ENCODE data around the gene PTPRD. TPM values are rescaled to one million over a fixed set of nuclear protein-coding genes. Genes with fewer than 3 reads are reported as not detected.
A peak's percentile ranks its signal among the peaks of the same experiment; 100 is the strongest.

Gene PTPRD
- total RNA-seq, 1 experiment from 2014 or later: 32.5 TPM

- H3K14ac ChIP-seq (ENCODE audit: insufficient read depth, low read length): no peak overlapping the region
- H3K27me3 ChIP-seq (ENCODE audit: insufficient read depth, low read length): no peaks in the 10 kb centered on the region
- TF ChIP-seq CTCF (conservative IDR thresholded peaks at IDR 0.05): no peak
- Mint-ChIP-seq H3K4me1 (peaks cover 55 to 60% of the 10 kb centered on the region in 2 experiments), H3K36me3 (ENCODE audit: insufficient read depth in 1 of 3, low read depth in 3 of 3) (no peaks in the 10 kb centered on the region), H3K9me3 (no peaks in the 10 kb centered on the region), H3K27me3 (ENCODE audit: low read depth) (no peaks in the 10 kb centered on the region), H3K4me3 (no peak overlapping the region), H3K27ac (peak overlapping the region in 2 of 3 experiments; percentile 21 to 37; a peak in 3 of 7 replicates)
- H4K8ac ChIP-seq (replicated peaks; ENCODE audit: insufficient read length, low read depth, low read length): no peak overlapping the region
- H2BK20ac ChIP-seq (ENCODE audit: low read depth, low read length, poor library complexity, severe bottlenecking): no peak overlapping the region
- H3T11ph ChIP-seq (ENCODE audit: low read length): no peak overlapping the region
- no peak overlapping the region for H3K23ac ChIP-seq (ENCODE audit: insufficient read length, low read depth, low read length)
- H4K91ac ChIP-seq (ENCODE audit: insufficient read length, low read depth, low read length): no peak overlapping the region
- no peaks in the 10 kb centered on the region for H3K79me2 ChIP-seq (ENCODE audit: insufficient read depth, low read length)
- no peak overlapping the region for H2BK5ac ChIP-seq (ENCODE audit: insufficient read length, low read length)
- H3K27ac ChIP-seq (ENCODE audit: insufficient read length, low read depth, low read length): no peak overlapping the region
- no peak overlapping the region for H2BK15ac ChIP-seq (ENCODE audit: low read depth, low read length)
- no peaks in the 10 kb centered on the region for H3K79me1 ChIP-seq (ENCODE audit: insufficient read depth, low read depth, low read length, poor library complexity, severe bottlenecking)
- no peak overlapping the region for H4K5ac ChIP-seq (ENCODE audit: insufficient read length, low read depth, low read length)
- H3K4ac ChIP-seq (ENCODE audit: low read depth, low read length): no peak overlapping the region
- no peaks in the 10 kb centered on the region for H4K20me1 ChIP-seq (ENCODE audit: control insufficient read depth, insufficient read depth, insufficient read length)
- H3K18ac ChIP-seq (ENCODE audit: insufficient read length, low read depth, low read length): no peak overlapping the region
- no peak overlapping the region for H3K4me2 ChIP-seq (ENCODE audit: insufficient read depth, insufficient read length, low read length)
- H3K56ac ChIP-seq (ENCODE audit: insufficient read length, low read depth, low read length): no peak overlapping the region
- H2AFZ ChIP-seq (ENCODE audit: low read length): no peak overlapping the region
- WGBS (ENCODE audit: extremely low coverage, insufficient read length, low lambda C conversion rate): no CpG with 5 or more reads among the region's 6 CpGs
- H3K9ac ChIP-seq (ENCODE audit: extremely low read depth, insufficient read length, low read length): no peak overlapping the region
- H2BK12ac ChIP-seq (ENCODE audit: insufficient read length, low read depth, low read length): no peak overlapping the region
- H2AK5ac ChIP-seq (ENCODE audit: insufficient read length, low read length): no peak overlapping the region
- H2BK120ac ChIP-seq (ENCODE audit: low read depth, low read length, poor library complexity, severe bottlenecking): no peak overlapping the region
- H3K23me2 ChIP-seq (ENCODE audit: insufficient read length, low read depth, low read length, poor library complexity, severe bottlenecking): no peaks in the 10 kb centered on the region
- DNase-seq: no peak
- peaks cover 11% of the 10 kb centered on the region; the same call in 1 of the 2 replicates for H3K4me1 ChIP-seq (ENCODE audit: insufficient read depth, low read length)
- H3K9me3 ChIP-seq (ENCODE audit: control insufficient read depth, low read depth, low read length): no peaks in the 10 kb centered on the region
Observed at GRCh38 chr9:8696516-8696915, 1916.3 kb downstream of the PTPRD start.

All from H9 (cell line).